SK-N-MC (cell line): ENCODE measurements around the gene MRPL40.
"Not testable (repeated sequence)": the region's sequence is repeated elsewhere in the genome, so short reads cannot be mapped to it uniquely, and the experiment has no call there.

Source experiments
- DNase-seq: peaks from one replicate; pipeline ENCODE4 v3.0.0-alpha.2; 2011; ENCODE audit warnings: low read depth, low spot score
- H3K27ac ChIP-seq: fragments of 200-600 bp; sonication (generic); 2 replicates; pipeline ENCODE4 v1.5.1; 2016; ENCODE audit warnings: mixed run types
- H3K36me3 ChIP-seq: fragments of 200-600 bp; sonication (generic); 2 replicates; pipeline ENCODE4 v1.6.1; 2017; ENCODE audit warnings: antibody characterized with exemption, low read length, mixed read lengths; ENCODE audit not compliant: insufficient read depth
- H3K4me3 ChIP-seq: fragments of 200-600 bp; sonication (generic); 2 replicates; pipeline ENCODE4 v1.5.1; 2016
- H3K9ac ChIP-seq: fragments of 200-600 bp; sonication (generic); 2 replicates; pipeline ENCODE4 v1.8.0; 2017; ENCODE audit warnings: mixed run types, mixed read lengths; ENCODE audit not compliant: insufficient read length
- H3K9me3 ChIP-seq: fragments of 200-600 bp; sonication (generic); 2 replicates; pipeline ENCODE4 v1.6.1; 2017; ENCODE audit warnings: low read depth, mild to moderate bottlenecking, antibody characterized with exemption, low read length, moderate library complexity, mixed read lengths
- EZH2 ChIP-seq: fragments of 200-600 bp; sonication (generic); IDR thresholded peaks from one replicate; pipeline ENCODE4 v1.6.1; 2017; ENCODE audit warnings: antibody characterized with exemption
- FOXP2 ChIP-seq: optimal IDR thresholded peaks from 2 replicates; pipeline ENCODE3; 2011; ENCODE audit warnings: mild to moderate bottlenecking, moderate library complexity; ENCODE audit not compliant: insufficient read depth; ENCODE audit errors: extremely low read length, control extremely low read depth
- POLR2AphosphoS5 ChIP-seq: IDR thresholded peaks from 2 replicates; pipeline ENCODE4 v1.6.1; 2012; ENCODE audit warnings: mild to moderate bottlenecking, low read depth, low read length, borderline replicate concordance

MRPL40 gene

GRCh38 chr22:19443544-19444211 lies 11.3 kb downstream of the MRPL40 start:
- Histone ChIP-seq H3K9me3 (no peaks in the 10 kb centered on the region), H3K4me3 (no peak overlapping the region), H3K9ac (no peak overlapping the region), H3K27ac (no peak overlapping the region), H3K36me3 (peaks cover 25% of the 10 kb centered on the region; the same call in 1 of the 2 replicates)
- no peak for DNase-seq
- no peak for TF ChIP-seq EZH2
- no peak for TF ChIP-seq POLR2AphosphoS5
- TF ChIP-seq FOXP2, result no peak

- peaks cover 32% of the 10 kb centered on the region; the same call in 1 of the 2 replicates for H3K36me3 ChIP-seq
- not testable (repeated sequence) for H3K4me3 ChIP-seq, DNase-seq, H3K9ac ChIP-seq, H3K27ac ChIP-seq, H3K9me3 ChIP-seq
These were observed 13.1 kb downstream of the MRPL40 start for GRCh38 chr22:19445279-19445982.

GRCh38 chr22:19446603-19447329 lies 14.4 kb downstream of the MRPL40 start:
- Histone ChIP-seq H3K27ac (no peak overlapping the region), H3K9me3 (no peaks in the 10 kb centered on the region), H3K4me3 (peak overlapping the region; percentile 78), H3K9ac (peak overlapping the region; percentile 92), H3K36me3 (peaks cover 35% of the 10 kb centered on the region; the same call in 1 of the 2 replicates)
- TF ChIP-seq EZH2, result no peak
- no peak for TF ChIP-seq POLR2AphosphoS5
- DNase-seq, result no peak

- peak; percentile 89 for TF ChIP-seq POLR2AphosphoS5
- no peak for TF ChIP-seq EZH2
- TF ChIP-seq FOXP2, result no peak
- DNase-seq, result peak; percentile 63
- H3K9ac ChIP-seq, result peak within 1 kb of the TSS; percentile 92
- peak within 1 kb of the TSS; percentile 78 for H3K4me3 ChIP-seq
- peaks cover 36% of the 10 kb centered on the region; the same call in 1 of the 2 replicates for H3K36me3 ChIP-seq
- no peaks in the 10 kb centered on the region for H3K9me3 ChIP-seq
- H3K27ac ChIP-seq, result 0 out of 2 replicates have a peak within 1 kb of the TSS, but pooled peaks have one; percentile 58
These were observed 15.2 kb downstream of the MRPL40 start, which contains the start of gene C22orf39 for GRCh38 chr22:19447330-19448075. Gene C22orf39 (minus strand): TSS chr22:19447711. CDS start chr22:19447688, 23 bp downstream.

- H3K9ac ChIP-seq, result peak overlapping the region; percentile 73
- peak overlapping the region; percentile 78 for H3K4me3 ChIP-seq
- no peak for DNase-seq
- TF ChIP-seq FOXP2 (no peak), EZH2 (no peak), POLR2AphosphoS5 (no peak)
- H3K9me3 ChIP-seq, result no peaks in the 10 kb centered on the region
- H3K36me3 ChIP-seq, result peaks cover 36% of the 10 kb centered on the region; the same call in 1 of the 2 replicates
- H3K27ac ChIP-seq, result no peak overlapping the region
These were observed 15.8 kb downstream of the MRPL40 start for GRCh38 chr22:19448076-19448607.

- Histone ChIP-seq H3K9me3 (no peaks in the 10 kb centered on the region), H3K4me3 (peak overlapping the region; percentile 78), H3K27ac (no peak overlapping the region), H3K9ac (no peak overlapping the region), H3K36me3 (peaks cover 36% of the 10 kb centered on the region; the same call in 1 of the 2 replicates)
- no peak for TF ChIP-seq FOXP2
- no peak for TF ChIP-seq EZH2
- no peak for TF ChIP-seq POLR2AphosphoS5
- no peak for DNase-seq
These were observed 16.5 kb downstream of the MRPL40 start for GRCh38 chr22:19448739-19449421.

- no peak overlapping the region for H3K27ac ChIP-seq
- H3K9ac ChIP-seq, result no peak overlapping the region
- TF ChIP-seq POLR2AphosphoS5 (no peak), FOXP2 (no peak), EZH2 (no peak)
- H3K4me3 ChIP-seq, result no peak overlapping the region
- DNase-seq, result no peak
- H3K9me3 ChIP-seq, result no peaks in the 10 kb centered on the region
- H3K36me3 ChIP-seq, result peaks cover 36% of the 10 kb centered on the region; the same call in 1 of the 2 replicates
These were observed 17.1 kb downstream of the MRPL40 start for GRCh38 chr22:19449422-19449767.
